Measurements from ENCODE around the gene ETV6. TPM values are rescaled to one million over a fixed set of nuclear protein-coding genes. Genes with fewer than 3 reads are reported as not detected.

Gene ETV6
- total and polyA plus RNA-seq, 2 experiments from 2014 or later = 9.1 to 11.9 TPM

DNA sequence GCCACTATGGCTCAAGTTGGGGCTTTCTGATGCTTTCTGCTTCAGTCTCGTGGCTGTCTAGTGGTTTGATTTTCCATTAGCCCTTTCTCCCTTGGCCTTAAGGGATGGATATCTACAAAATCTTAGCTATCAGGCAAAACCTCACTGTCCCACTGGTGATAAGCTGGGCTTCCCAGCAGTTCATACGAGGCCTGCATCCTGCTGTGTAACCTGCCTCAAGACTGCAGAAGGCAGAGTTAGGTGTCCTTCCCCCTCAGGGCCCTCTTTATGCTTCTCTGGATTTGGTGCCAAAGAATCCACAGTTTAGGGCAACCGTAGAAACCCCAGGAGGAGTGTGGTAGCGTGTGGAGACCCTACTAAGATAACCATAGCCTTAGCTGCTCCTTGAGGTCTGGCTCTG, 38.9 kb downstream of the ETV6 start:
- Histone ChIP-seq H3K9me3 (ENCODE audit: low read depth) (no peaks in the 10 kb centered on the region), H3K27ac (no peak overlapping the region), H3K4me3 (no peak overlapping the region), H3K27me3 (no peaks in the 10 kb centered on the region), H3K4me1 (ENCODE audit: low read depth) (peaks cover 8% of the 10 kb centered on the region), H3K36me3 (no peaks in the 10 kb centered on the region)
- TF ChIP-seq, protein P1, sequence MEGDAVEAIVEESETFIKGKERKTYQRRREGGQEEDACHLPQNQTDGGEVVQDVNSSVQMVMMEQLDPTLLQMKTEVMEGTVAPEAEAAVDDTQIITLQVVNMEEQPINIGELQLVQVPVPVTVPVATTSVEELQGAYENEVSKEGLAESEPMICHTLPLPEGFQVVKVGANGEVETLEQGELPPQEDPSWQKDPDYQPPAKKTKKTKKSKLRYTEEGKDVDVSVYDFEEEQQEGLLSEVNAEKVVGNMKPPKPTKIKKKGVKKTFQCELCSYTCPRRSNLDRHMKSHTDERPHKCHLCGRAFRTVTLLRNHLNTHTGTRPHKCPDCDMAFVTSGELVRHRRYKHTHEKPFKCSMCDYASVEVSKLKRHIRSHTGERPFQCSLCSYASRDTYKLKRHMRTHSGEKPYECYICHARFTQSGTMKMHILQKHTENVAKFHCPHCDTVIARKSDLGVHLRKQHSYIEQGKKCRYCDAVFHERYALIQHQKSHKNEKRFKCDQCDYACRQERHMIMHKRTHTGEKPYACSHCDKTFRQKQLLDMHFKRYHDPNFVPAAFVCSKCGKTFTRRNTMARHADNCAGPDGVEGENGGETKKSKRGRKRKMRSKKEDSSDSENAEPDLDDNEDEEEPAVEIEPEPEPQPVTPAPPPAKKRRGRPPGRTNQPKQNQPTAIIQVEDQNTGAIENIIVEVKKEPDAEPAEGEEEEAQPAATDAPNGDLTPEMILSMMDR (IDR thresholded peaks at IDR 0.05; ENCODE audit: low read depth, low read length) = no peak
- no peak for DNase-seq (ENCODE audit: low read depth in 1 of 2, low spot score in 1 of 2)

DNA sequence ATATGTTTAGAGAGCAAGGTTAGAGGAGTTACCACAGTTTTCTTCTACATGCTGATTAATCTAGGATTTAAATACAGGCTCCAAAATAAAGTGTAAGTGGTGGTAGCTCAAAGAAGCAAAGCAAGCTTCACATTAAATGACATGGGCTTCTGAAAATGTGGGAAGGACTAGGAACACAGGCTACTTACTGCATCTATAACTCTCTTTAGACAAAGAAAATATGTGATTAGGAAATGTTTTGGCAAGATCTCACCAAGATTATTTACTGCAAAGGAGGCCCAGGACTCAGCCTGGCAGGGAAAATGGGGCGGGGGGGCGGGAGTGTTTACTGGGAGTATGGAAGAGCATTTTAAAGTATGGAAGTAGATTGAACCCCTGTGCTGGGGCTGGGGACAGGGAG, 39.4 kb downstream of the ETV6 start:
- Histone ChIP-seq H3K27ac (no peak overlapping the region), H3K27me3 (no peaks in the 10 kb centered on the region), H3K36me3 (no peaks in the 10 kb centered on the region), H3K9me3 (ENCODE audit: low read depth) (no peaks in the 10 kb centered on the region), H3K4me3 (no peak overlapping the region), H3K4me1 (ENCODE audit: low read depth) (peaks cover 8% of the 10 kb centered on the region)
- TF ChIP-seq, protein P1 (IDR thresholded peaks at IDR 0.05; ENCODE audit: low read depth, low read length) = no peak
- peak in 1 of 2 donors; percentile 49 for DNase-seq (ENCODE audit: low read depth in 1 of 2, low spot score in 1 of 2)

DNA sequence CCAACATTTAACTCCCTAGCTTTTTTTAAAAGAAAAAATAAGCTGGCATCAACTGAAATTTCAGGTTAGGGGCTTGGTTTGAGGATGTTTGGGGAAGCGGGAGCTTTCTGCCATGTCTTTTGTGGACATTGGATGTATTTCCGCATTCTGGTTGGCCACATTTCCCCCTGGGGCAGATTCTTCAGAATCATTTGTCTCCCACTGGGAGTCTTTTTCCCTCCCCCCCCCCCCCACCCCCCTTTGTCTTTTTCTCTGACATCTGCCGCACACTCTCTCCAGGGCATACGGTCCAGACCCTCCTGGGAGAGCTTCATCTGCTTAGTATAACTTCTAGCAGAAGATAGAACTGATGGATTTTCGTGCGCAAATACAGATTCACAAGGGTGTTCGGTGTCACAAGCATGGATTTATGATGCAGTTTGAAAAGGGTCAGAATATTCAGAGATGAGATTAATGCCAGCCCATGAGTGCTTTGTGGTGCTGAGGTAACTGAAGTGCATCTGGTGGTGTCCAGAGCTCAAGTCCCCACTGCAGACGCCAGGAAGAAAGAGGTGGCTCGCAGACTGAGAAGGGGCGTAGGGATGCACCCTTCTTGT, 40.2 kb downstream of the ETV6 start:
- H3K9me3 ChIP-seq (ENCODE audit: low read depth) = no peaks in the 10 kb centered on the region
- H3K27ac ChIP-seq = no peak overlapping the region
- no peak overlapping the region for H3K4me3 ChIP-seq
- H3K36me3 ChIP-seq = no peaks in the 10 kb centered on the region
- H3K27me3 ChIP-seq = no peaks in the 10 kb centered on the region
- TF ChIP-seq, protein P1 (IDR thresholded peaks at IDR 0.05; ENCODE audit: low read depth, low read length) = no peak
- peaks cover 2% of the 10 kb centered on the region for H3K4me1 ChIP-seq (ENCODE audit: low read depth)
- no peak for DNase-seq (ENCODE audit: low read depth in 1 of 2, low spot score in 1 of 2)

DNA sequence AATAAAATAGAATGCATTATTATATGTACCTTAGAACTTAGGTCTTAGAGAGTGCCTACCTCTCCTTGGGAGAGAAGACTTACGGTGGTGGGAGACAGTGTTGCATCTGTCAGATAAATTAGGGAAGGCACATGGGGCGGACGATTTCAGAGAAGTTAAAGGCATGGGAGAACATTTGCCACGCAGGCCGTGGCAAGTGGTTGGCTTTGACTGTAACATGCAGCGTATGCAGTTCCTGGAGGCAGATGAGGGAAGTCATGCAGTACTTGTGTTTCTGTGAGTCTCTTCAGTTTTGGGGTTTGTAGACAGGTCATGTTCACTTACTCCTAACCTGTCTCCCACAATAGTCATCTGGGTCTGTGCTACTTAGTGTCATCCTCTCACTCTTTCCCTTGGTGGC, 43.6 kb downstream of the ETV6 start:
- Histone ChIP-seq H3K27me3 (no peaks in the 10 kb centered on the region), H3K4me1 (ENCODE audit: low read depth) (no peaks in the 10 kb centered on the region), H3K4me3 (no peak overlapping the region), H3K36me3 (no peaks in the 10 kb centered on the region), H3K27ac (no peak overlapping the region), H3K9me3 (ENCODE audit: low read depth) (no peaks in the 10 kb centered on the region)
- TF ChIP-seq, protein P1 (IDR thresholded peaks at IDR 0.05; ENCODE audit: low read depth, low read length) = no peak
- no peak for DNase-seq (ENCODE audit: low read depth in 1 of 2, low spot score in 1 of 2)

DNA sequence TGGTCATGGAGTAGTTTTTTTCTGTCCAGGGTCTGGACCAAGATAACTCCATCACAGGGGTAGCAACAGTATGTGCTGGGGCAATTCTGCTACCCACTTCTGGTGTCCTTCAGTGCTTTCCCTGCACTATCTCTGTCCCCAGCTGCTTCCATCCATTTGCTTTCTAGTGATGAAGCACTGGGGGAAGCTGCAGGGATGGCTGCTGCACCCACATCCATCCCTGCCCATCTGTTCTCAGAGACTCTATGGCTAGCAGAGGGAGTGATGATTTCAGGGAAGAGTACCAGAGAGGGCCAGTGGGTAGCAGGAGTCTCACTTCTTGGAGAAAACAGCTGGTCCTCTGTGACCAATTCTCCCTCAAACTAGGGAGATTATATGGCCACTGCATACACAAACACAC, 44.1 kb downstream of the ETV6 start:
- TF ChIP-seq, protein P1 (IDR thresholded peaks at IDR 0.05; ENCODE audit: low read depth, low read length) = no peak

More for the DNA sequence above, 44.1 kb downstream of the ETV6 start:
- no peaks in the 10 kb centered on the region for H3K9me3 ChIP-seq (ENCODE audit: low read depth)
- H3K4me3 ChIP-seq = no peak overlapping the region
- no peak for DNase-seq (ENCODE audit: low read depth in 1 of 2, low spot score in 1 of 2)
- no peaks in the 10 kb centered on the region for H3K27me3 ChIP-seq
- no peaks in the 10 kb centered on the region for H3K36me3 ChIP-seq
- H3K4me1 ChIP-seq (ENCODE audit: low read depth) = no peaks in the 10 kb centered on the region
- no peak overlapping the region for H3K27ac ChIP-seq

All from cardiac muscle cell (in vitro differentiated cells and primary cell).